ENCODE results near the gene ATP5F1D.

ATP5F1D gene

DNA sequence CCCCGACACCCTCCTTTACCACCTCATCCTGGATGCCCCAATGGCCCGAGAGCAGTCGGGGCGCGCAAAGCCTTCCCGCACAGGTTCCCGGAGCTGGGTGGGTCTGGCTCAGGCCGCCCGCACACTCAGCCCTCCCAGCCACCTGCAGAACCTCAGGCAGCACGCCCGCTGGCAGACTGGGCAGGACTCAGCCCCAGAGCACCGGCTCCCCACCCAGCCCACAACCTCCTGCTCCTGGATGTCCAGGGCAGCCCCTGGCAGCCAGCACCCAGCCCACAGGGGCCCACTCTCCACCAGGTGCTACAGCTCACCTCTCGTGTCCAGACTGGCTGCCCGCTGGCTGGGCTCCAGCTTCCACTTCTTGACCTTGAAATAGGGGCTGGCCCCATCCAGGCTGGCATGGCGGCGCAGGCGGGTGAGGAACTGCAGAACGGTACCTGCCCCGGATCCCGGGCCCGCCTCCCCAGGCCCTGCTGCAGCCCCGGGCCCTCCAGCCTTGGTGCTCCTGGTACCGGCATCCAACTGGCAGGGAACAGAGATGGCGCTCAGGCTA, 8.4 kb upstream of the ATP5F1D start:
- H3K9ac ChIP-seq (ENCODE audit: low read length) = no peak overlapping the region
- no peak overlapping the region for H3K4me2 ChIP-seq (ENCODE audit: low read length)
- no peak overlapping the region for H2AFZ ChIP-seq (ENCODE audit: low read depth, low read length)
- TF ChIP-seq, protein P1, sequence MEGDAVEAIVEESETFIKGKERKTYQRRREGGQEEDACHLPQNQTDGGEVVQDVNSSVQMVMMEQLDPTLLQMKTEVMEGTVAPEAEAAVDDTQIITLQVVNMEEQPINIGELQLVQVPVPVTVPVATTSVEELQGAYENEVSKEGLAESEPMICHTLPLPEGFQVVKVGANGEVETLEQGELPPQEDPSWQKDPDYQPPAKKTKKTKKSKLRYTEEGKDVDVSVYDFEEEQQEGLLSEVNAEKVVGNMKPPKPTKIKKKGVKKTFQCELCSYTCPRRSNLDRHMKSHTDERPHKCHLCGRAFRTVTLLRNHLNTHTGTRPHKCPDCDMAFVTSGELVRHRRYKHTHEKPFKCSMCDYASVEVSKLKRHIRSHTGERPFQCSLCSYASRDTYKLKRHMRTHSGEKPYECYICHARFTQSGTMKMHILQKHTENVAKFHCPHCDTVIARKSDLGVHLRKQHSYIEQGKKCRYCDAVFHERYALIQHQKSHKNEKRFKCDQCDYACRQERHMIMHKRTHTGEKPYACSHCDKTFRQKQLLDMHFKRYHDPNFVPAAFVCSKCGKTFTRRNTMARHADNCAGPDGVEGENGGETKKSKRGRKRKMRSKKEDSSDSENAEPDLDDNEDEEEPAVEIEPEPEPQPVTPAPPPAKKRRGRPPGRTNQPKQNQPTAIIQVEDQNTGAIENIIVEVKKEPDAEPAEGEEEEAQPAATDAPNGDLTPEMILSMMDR (IDR thresholded peaks at IDR 0.05; ENCODE audit: low read depth, low read length) = no peak
- TF ChIP-seq EZH2phosphoT487 (IDR thresholded peaks at IDR 0.05; ENCODE audit: low read depth) = no peak
- no peaks in the 10 kb centered on the region for H4K20me1 ChIP-seq (ENCODE audit: insufficient read depth, low read length)
- peaks cover 1% of the 10 kb centered on the region for H3K36me3 ChIP-seq (replicated peaks; ENCODE audit: low read depth, low read length)
- no peaks in the 10 kb centered on the region for H3K9me3 ChIP-seq (ENCODE audit: insufficient read depth, low read length)
- H3K27ac ChIP-seq (ENCODE audit: low read length) = 0 out of 2 replicates have a peak overlapping the region, but pooled peaks have one; percentile 75
- no peaks in the 10 kb centered on the region for H3K27me3 ChIP-seq (ENCODE audit: low read depth, low read length)
- H3K4me3 ChIP-seq (ENCODE audit: low read length) = no peak overlapping the region
- H3K79me2 ChIP-seq (ENCODE audit: low read length) = no peaks in the 10 kb centered on the region
- H3K4me1 ChIP-seq (ENCODE audit: low read length) = peaks cover 25% of the 10 kb centered on the region

GRCh38 chr19:1234051-1234954, 7.2 kb upstream of the ATP5F1D start:
- TF ChIP-seq, protein P1 (IDR thresholded peaks at IDR 0.05; ENCODE audit: low read depth, low read length) = no peak
- TF ChIP-seq EZH2phosphoT487 (IDR thresholded peaks at IDR 0.05; ENCODE audit: low read depth) = no peak
- H3K4me3 ChIP-seq (ENCODE audit: low read length) = no peak overlapping the region
- H3K9ac ChIP-seq (ENCODE audit: low read length) = no peak overlapping the region
- H3K4me1 ChIP-seq (ENCODE audit: low read length) = peaks cover 28% of the 10 kb centered on the region
- no peak overlapping the region for H3K4me2 ChIP-seq (ENCODE audit: low read length)
- H3K27ac ChIP-seq (ENCODE audit: low read length) = no peak overlapping the region
- H3K79me2 ChIP-seq (ENCODE audit: low read length) = no peaks in the 10 kb centered on the region
- H3K27me3 ChIP-seq (ENCODE audit: low read depth, low read length) = no peaks in the 10 kb centered on the region
- H3K36me3 ChIP-seq (replicated peaks; ENCODE audit: low read depth, low read length) = no peaks in the 10 kb centered on the region
- H3K9me3 ChIP-seq (ENCODE audit: insufficient read depth, low read length) = no peaks in the 10 kb centered on the region
- H2AFZ ChIP-seq (ENCODE audit: low read depth, low read length) = no peak overlapping the region
- no peaks in the 10 kb centered on the region for H4K20me1 ChIP-seq (ENCODE audit: insufficient read depth, low read length)

- no peaks in the 10 kb centered on the region for H3K9me3 ChIP-seq (ENCODE audit: insufficient read depth, low read length)
- H3K79me2 ChIP-seq (ENCODE audit: low read length) = no peaks in the 10 kb centered on the region
- H3K27me3 ChIP-seq (ENCODE audit: low read depth, low read length) = no peaks in the 10 kb centered on the region
- H3K4me2 ChIP-seq (ENCODE audit: low read length) = no peak overlapping the region
- H3K27ac ChIP-seq (ENCODE audit: low read length) = no peak overlapping the region
- H3K4me3 ChIP-seq (ENCODE audit: low read length) = no peak overlapping the region
- H2AFZ ChIP-seq (ENCODE audit: low read depth, low read length) = no peak overlapping the region
- no peaks in the 10 kb centered on the region for H3K36me3 ChIP-seq (replicated peaks; ENCODE audit: low read depth, low read length)
- no peak for TF ChIP-seq EZH2phosphoT487 (IDR thresholded peaks at IDR 0.05; ENCODE audit: low read depth)
- no peaks in the 10 kb centered on the region for H4K20me1 ChIP-seq (ENCODE audit: insufficient read depth, low read length)
- H3K4me1 ChIP-seq (ENCODE audit: low read length) = peaks cover 34% of the 10 kb centered on the region
- H3K9ac ChIP-seq (ENCODE audit: low read length) = no peak overlapping the region
These were observed 6.6 kb upstream of the ATP5F1D start for GRCh38 chr19:1234955-1235380.

DNA sequence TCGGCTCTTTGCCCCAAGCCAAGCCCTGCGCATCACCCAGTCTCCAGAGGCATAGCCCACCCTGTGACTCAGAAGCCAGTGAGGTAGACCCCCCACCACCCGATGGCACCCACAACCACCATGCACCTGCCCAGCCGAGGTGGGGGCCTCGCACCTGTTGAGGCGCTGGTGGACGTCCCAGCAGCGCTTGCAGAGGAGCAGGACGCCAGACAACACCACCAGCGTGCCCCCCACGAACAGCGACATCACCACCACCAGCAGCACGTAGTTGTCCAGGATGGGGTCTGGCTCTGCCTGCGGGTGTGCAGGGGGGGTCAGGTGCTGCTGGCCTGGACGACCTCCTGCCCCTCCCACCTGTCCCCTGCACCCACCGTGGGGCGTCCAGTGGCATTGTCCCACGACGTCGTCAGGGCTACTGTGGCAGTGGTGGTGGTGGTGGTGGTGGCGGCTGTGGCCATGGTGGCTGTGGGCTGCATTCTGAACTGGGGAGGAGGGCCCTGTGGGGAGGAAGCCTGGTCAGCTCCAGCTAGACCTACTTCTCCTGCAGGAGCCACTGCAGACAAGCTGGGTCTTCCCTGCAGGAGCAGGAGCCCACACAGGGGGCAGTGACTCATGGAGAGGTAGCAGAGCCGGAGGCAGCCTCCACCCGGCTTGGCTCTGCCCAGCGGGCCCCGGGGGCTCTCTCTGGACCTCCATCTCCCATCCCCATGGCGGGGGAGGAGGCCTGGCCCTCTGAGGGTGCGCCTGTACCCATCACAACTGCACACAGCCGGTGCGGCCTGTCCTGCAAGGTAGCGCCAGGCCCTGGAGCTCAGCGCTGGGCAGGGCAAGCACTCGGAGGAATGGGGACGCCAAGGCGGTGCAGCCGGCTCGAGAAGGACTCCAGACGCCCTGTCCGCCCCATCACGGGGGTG, 5.7 kb upstream of the ATP5F1D start:
- H3K4me2 ChIP-seq (ENCODE audit: low read length) = no peak overlapping the region
- TF ChIP-seq, protein P1 (IDR thresholded peaks at IDR 0.05; ENCODE audit: low read depth, low read length) = no peak
- TF ChIP-seq EZH2phosphoT487 (IDR thresholded peaks at IDR 0.05; ENCODE audit: low read depth) = no peak
- no peaks in the 10 kb centered on the region for H3K9me3 ChIP-seq (ENCODE audit: insufficient read depth, low read length)
- H2AFZ ChIP-seq (ENCODE audit: low read depth, low read length) = no peak overlapping the region
- no peak overlapping the region for H3K27ac ChIP-seq (ENCODE audit: low read length)
- no peaks in the 10 kb centered on the region for H4K20me1 ChIP-seq (ENCODE audit: insufficient read depth, low read length)
- no peaks in the 10 kb centered on the region for H3K36me3 ChIP-seq (replicated peaks; ENCODE audit: low read depth, low read length)
- H3K27me3 ChIP-seq (ENCODE audit: low read depth, low read length) = no peaks in the 10 kb centered on the region
- no peak overlapping the region for H3K9ac ChIP-seq (ENCODE audit: low read length)
- H3K79me2 ChIP-seq (ENCODE audit: low read length) = no peaks in the 10 kb centered on the region
- no peak overlapping the region for H3K4me3 ChIP-seq (ENCODE audit: low read length)
- peaks cover 33% of the 10 kb centered on the region for H3K4me1 ChIP-seq (ENCODE audit: low read length)
